Activated CD8-positive, alpha-beta memory T cell treated with anti-CD3 and anti-CD28 coated beads for 48 hours (primary cell): Measurements from ENCODE around the gene MBD4.
"Not testable (repeated sequence)": the region's sequence is repeated elsewhere in the genome, so short reads cannot be mapped to it uniquely, and the experiment has no call there.

ENCODE experiments used
- DNase-seq, 3 experiments: peaks; one replicate each; pipeline ENCODE4 v3.0.0-alpha.2; 2020; ENCODE audit warnings: low read depth in 2 of 3, low spot score in 2 of 3

MBD4 gene

GRCh38 chr3:129432671-129433070, 7.1 kb downstream of the MBD4 start:
- DNase-seq, result no peak

- no peak for DNase-seq
These were observed 7.7 kb downstream of the MBD4 start for GRCh38 chr3:129432036-129432435.

- no peak for DNase-seq
These were observed 10.1 kb downstream of the MBD4 start for GRCh38 chr3:129429602-129430001.

- DNase-seq, result no peak
These were observed 10.7 kb downstream of the MBD4 start for GRCh38 chr3:129429080-129429451.

- peak; percentile 58 to 76 (median 62) for DNase-seq
These were observed 11.2 kb downstream of the MBD4 start, which contains the start of gene EFCAB12 for GRCh38 chr3:129428376-129429079. TSS of gene EFCAB12 (minus strand) at chr3:129428636. CDS start at chr3:129428488, 148 bp downstream.

- no peak for DNase-seq
These were observed 11.8 kb downstream of the MBD4 start for GRCh38 chr3:129428007-129428375.

- DNase-seq, result no peak
These were observed 14.1 kb downstream of the MBD4 start for GRCh38 chr3:129425619-129426018.

GRCh38 chr3:129425213-129425612, 14.5 kb downstream of the MBD4 start:
- DNase-seq, result no peak

GRCh38 chr3:129424185-129424841, 15.4 kb downstream of the MBD4 start:
- DNase-seq, result no peak

- no peak for DNase-seq
These were observed 16.9 kb downstream of the MBD4 start for GRCh38 chr3:129422897-129423296.

- DNase-seq, result no peak
These were observed 17.6 kb downstream of the MBD4 start for GRCh38 chr3:129421988-129422745.

GRCh38 chr3:129421236-129421883, 18.4 kb downstream of the MBD4 start:
- no peak for DNase-seq

GRCh38 chr3:129419476-129419875, 20.3 kb downstream of the MBD4 start:
- DNase-seq, result no peak

GRCh38 chr3:129418041-129418973, 21.4 kb downstream of the MBD4 start:
- no peak for DNase-seq

GRCh38 chr3:129417326-129417725, 22.4 kb downstream of the MBD4 start:
- DNase-seq, result no peak

- no peak for DNase-seq
These were observed 23.3 kb downstream of the MBD4 start for GRCh38 chr3:129416415-129416814.

- no peak for DNase-seq
These were observed 23.9 kb downstream of the MBD4 start for GRCh38 chr3:129415830-129416229.

- DNase-seq, result no peak
These were observed 24.4 kb downstream of the MBD4 start for GRCh38 chr3:129415378-129415777.

- DNase-seq, result no peak
These were observed 25.9 kb downstream of the MBD4 start for GRCh38 chr3:129413687-129414506.

- not testable (repeated sequence) for DNase-seq
These were observed 26.5 kb downstream of the MBD4 start for GRCh38 chr3:129413238-129413637.
